ENCODE data around the gene ITGA2B. TPM values are rescaled to one million over a fixed set of nuclear protein-coding genes. Genes with fewer than 3 reads are reported as not detected.
"Not testable (repeated sequence)": the region's sequence is repeated elsewhere in the genome, so short reads cannot be mapped to it uniquely, and the experiment has no call there.

Gene ITGA2B
- total RNA-seq, 1 experiment from 2014 or later = 3.1 TPM

DNA sequence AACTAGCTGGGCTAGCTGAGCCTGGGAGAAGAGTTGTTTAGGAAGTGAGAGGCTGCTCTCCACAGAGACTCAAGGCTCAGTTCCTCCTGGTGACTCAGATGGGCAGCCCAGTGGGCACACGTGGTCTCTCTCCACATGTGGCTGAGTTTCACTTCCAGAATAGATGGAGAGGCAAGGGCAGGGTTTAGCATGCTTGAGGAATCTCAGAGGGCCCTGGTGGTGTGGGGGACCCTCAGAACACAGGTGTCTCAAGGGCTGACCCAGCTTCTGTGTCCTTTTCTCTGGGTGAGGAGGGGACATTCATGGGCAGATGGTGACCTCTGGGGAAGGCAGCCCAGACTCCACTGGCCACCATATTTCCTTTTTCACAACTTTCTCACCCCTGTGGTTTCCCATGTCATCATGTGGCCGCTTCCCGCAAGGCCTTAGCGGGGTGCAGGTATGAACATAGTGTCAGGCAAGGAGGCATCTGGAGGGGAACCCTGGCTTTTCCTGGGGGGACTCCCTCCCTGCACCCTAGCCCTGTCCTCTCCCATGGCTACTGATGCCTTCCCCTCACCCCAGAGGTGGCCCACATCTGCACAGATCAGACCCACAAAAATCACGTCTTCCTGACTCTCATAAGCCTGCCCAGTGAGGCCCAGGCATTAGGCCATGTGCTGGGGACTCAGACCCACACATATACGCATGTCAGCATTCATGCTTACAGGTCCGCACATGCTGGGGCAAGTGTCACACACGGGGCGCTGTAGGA lies 41.0 kb downstream of the ITGA2B start:
- Histone ChIP-seq H3F3A (ENCODE audit: low read length, unreplicated experiment) (no peaks in the 10 kb centered on the region), H3K27ac (ENCODE audit: low read length) (no peak overlapping the region), H3K9me2 (replicated peaks; ENCODE audit: low read length) (no peaks in the 10 kb centered on the region), H4K20me1 (ENCODE audit: low read length) (no peaks in the 10 kb centered on the region), H3K79me2 (ENCODE audit: low read length) (peaks cover 15% of the 10 kb centered on the region), H2AFZ (ENCODE audit: low read length) (no peak overlapping the region), H3K4me3 (ENCODE audit: low read length) (no peak overlapping the region), H3K27me3 (ENCODE audit: low read length) (no peaks in the 10 kb centered on the region), H3K36me3 (ENCODE audit: low read depth, low read length) (peaks cover 13% of the 10 kb centered on the region; the same call in 1 of the 2 replicates), H3K4me2 (ENCODE audit: low read length) (no peak overlapping the region), H3K4me1 (ENCODE audit: insufficient read depth, low read length) (peaks cover 4% of the 10 kb centered on the region; the same call in 1 of the 2 replicates), H3K9me3 (ENCODE audit: low read length) (no peaks in the 10 kb centered on the region), H3K9ac (ENCODE audit: low read length) (no peak overlapping the region)
- CTCF ChIA-PET = no interaction called here
- BruUV-seq (replicated peaks) = no TSS peak
- POLR2A ChIA-PET (ENCODE audit: unreplicated experiment) = no interaction called here
- intact Hi-C loops (cut with micrococcal nuclease) = no loop called here
- TF ChIP-seq EZH2 (IDR thresholded peaks at IDR 0.05; ENCODE audit: low read length, unreplicated experiment) (no peak), EZH2phosphoT487 (IDR thresholded peaks at IDR 0.05; ENCODE audit: borderline replicate concordance, low read length) (no peak)
- TF ChIP-seq, protein P1, sequence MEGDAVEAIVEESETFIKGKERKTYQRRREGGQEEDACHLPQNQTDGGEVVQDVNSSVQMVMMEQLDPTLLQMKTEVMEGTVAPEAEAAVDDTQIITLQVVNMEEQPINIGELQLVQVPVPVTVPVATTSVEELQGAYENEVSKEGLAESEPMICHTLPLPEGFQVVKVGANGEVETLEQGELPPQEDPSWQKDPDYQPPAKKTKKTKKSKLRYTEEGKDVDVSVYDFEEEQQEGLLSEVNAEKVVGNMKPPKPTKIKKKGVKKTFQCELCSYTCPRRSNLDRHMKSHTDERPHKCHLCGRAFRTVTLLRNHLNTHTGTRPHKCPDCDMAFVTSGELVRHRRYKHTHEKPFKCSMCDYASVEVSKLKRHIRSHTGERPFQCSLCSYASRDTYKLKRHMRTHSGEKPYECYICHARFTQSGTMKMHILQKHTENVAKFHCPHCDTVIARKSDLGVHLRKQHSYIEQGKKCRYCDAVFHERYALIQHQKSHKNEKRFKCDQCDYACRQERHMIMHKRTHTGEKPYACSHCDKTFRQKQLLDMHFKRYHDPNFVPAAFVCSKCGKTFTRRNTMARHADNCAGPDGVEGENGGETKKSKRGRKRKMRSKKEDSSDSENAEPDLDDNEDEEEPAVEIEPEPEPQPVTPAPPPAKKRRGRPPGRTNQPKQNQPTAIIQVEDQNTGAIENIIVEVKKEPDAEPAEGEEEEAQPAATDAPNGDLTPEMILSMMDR (conservative IDR thresholded peaks at IDR 0.05; ENCODE audit: low read depth, low read length) = no peak
- no peak for ATAC-seq
- DNase-seq = no peak

DNA sequence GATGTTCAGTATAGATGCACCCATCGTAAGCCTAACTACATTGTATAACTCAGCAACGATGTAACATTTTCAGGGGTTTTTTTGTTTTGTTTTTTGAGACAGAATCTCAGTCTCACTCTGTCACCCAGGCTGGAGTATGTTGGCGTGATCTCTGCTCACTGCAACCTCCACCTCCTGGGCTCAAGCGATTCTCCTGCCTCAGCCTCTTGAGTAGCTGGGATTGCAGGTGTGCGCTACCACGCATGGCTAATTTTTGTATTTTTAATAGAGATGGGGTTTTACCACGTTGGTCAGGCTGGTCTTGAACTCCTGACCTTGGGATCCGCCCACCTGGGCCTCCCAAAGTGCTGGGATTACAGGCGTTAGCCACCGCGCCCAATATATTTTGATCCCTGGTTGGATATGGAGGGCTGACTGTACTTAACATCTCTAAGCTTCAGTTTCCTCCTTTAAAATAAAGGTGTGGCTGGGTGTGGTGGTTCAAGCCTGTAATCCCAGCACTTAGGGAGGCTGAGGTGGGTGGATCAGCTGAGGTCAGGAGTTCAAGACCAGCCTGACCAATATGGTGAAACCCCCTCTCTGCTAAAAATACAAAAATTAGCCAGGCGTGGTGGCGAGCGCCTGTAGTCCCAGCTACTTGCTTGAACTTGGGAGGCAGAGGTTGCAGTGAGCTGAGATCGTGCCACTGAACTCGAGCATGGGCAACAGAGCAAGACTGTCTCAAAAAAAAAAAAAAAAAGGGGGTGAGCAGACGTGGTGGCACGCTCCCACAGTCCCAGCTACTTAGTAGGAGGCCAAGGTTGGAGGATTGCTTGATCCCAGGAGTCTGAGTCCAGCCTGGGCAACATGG lies 42.0 kb downstream of the ITGA2B start:
- CTCF ChIA-PET; H3K27me3 ChIP-seq (ENCODE audit: low read length); POLR2A ChIA-PET (ENCODE audit: unreplicated experiment); ATAC-seq; H3K9me3 ChIP-seq (ENCODE audit: low read length); H3K4me1 ChIP-seq (ENCODE audit: insufficient read depth, low read length); H3K27ac ChIP-seq (ENCODE audit: low read length); H3K9me2 ChIP-seq (replicated peaks; ENCODE audit: low read length); H3K4me3 ChIP-seq (ENCODE audit: low read length); H3K4me2 ChIP-seq (ENCODE audit: low read length); intact Hi-C loops (cut with micrococcal nuclease); H3F3A ChIP-seq (ENCODE audit: low read length, unreplicated experiment); H2AFZ ChIP-seq (ENCODE audit: low read length); BruUV-seq (replicated peaks); DNase-seq; H4K20me1 ChIP-seq (ENCODE audit: low read length); H3K36me3 ChIP-seq (ENCODE audit: low read depth, low read length); H3K9ac ChIP-seq (ENCODE audit: low read length): not testable (repeated sequence)
- H3K79me2 ChIP-seq (ENCODE audit: low read length) = peaks cover 15% of the 10 kb centered on the region

DNA sequence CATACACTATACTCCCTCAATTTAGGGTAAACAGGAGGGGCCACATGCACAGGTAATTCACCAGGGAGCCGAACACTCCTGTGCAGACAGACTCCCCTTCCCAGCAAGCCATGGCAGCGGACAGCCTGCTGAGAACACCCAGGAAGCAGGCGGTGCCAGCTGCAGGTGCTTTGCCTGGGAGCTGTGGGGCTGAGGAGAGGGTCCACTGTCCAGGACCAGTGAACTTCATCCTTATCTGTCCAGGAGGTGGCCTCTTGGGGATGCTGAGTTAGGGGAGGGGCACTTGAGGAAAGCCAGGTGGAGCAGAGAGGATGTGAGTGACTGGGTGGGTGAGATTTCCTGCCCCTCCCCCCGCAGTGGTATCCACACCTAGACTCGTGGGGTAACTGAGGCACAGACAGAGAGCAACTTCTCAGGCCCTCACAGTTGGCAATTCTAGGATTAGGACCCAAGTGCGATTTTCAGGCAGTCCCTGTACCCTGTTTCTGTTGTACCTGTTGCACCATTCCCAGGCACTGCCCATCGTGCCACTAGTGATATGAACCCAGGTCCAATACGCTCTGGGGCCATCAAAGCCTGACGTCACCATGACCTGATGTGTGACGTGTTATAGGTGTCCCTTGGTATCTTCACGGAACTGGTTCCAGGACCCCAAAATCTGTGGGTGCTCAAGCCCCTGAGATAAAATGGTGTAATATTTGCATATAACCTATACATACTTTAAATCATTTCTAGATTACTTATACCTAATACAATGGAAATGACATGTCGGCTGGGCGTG lies 43.2 kb downstream of the ITGA2B start:
- ChIA-PET POLR2A (ENCODE audit: unreplicated experiment) (interaction anchor here (0.6 to 0.7 kb wide), 2 partner anchors 47 to 430 kb away, joined by 3 to 6 read pairs; no protein-coding TSS in a partner anchor), CTCF (interaction anchor here (0.7 to 1.4 kb wide), 6 partner anchors 15 to 177 kb away, joined by 3 to 7 read pairs (median 4); no protein-coding TSS in a partner anchor)
- DNase-seq (no peak), ATAC-seq (no peak)
- peaks cover 15% of the 10 kb centered on the region for H3K79me2 ChIP-seq (ENCODE audit: low read length)
- H3F3A ChIP-seq (ENCODE audit: low read length, unreplicated experiment) = no peaks in the 10 kb centered on the region
- no peak overlapping the region for H3K27ac ChIP-seq (ENCODE audit: low read length)
- H2AFZ ChIP-seq (ENCODE audit: low read length) = peak overlapping the region; percentile 69; the same call in 1 of the 2 replicates
- H4K20me1 ChIP-seq (ENCODE audit: low read length) = no peaks in the 10 kb centered on the region
- TF ChIP-seq EZH2 (IDR thresholded peaks at IDR 0.05; ENCODE audit: low read length, unreplicated experiment) (no peak), EZH2phosphoT487 (IDR thresholded peaks at IDR 0.05; ENCODE audit: borderline replicate concordance, low read length) (no peak)
- TF ChIP-seq, protein P1 (conservative IDR thresholded peaks at IDR 0.05; ENCODE audit: low read depth, low read length) = no peak
- H3K9me3 ChIP-seq (ENCODE audit: low read length) = no peaks in the 10 kb centered on the region
- peak overlapping the region; percentile 76 for H3K9ac ChIP-seq (ENCODE audit: low read length)
- BruUV-seq (replicated peaks) = no TSS peak
- H3K27me3 ChIP-seq (ENCODE audit: low read length) = no peaks in the 10 kb centered on the region
- intact Hi-C loops (cut with micrococcal nuclease) = no loop called here
- H3K4me1 ChIP-seq (ENCODE audit: insufficient read depth, low read length) = peaks cover 4% of the 10 kb centered on the region; the same call in 1 of the 2 replicates
- H3K9me2 ChIP-seq (replicated peaks; ENCODE audit: low read length) = no peaks in the 10 kb centered on the region
- peaks cover 5% of the 10 kb centered on the region; the same call in 1 of the 2 replicates for H3K36me3 ChIP-seq (ENCODE audit: low read depth, low read length)
- peak overlapping the region; percentile 88 for H3K4me3 ChIP-seq (ENCODE audit: low read length)
- H3K4me2 ChIP-seq (ENCODE audit: low read length) = peak overlapping the region; percentile 96

Measured in PC-3 (cell line).